Measurements from ENCODE around the gene RPL9.

Gene RPL9

GRCh38 chr4:39451423-39452023, 7.2 kb downstream of the RPL9 start:
- peak; percentile 30 for DNase-seq (ENCODE audit: low read depth)
- TF ChIP-seq POLR2A (IDR thresholded peaks at IDR 0.05; ENCODE audit: extremely low read depth, insufficient read length) (peak; percentile 19), MYC (IDR thresholded peaks at IDR 0.05; ENCODE audit: low read depth, low read length) (no peak)
- H3K4me3 ChIP-seq (ENCODE audit: low read depth, low read length), result no peak overlapping the region

GRCh38 chr4:39450618-39451017, 8.1 kb downstream of the RPL9 start:
- TF ChIP-seq CTCF (IDR thresholded peaks at IDR 0.05; ENCODE audit: low read depth, low read length) (no peak), POLR2A (IDR thresholded peaks at IDR 0.05; ENCODE audit: extremely low read depth, insufficient read length) (no peak), MYC (IDR thresholded peaks at IDR 0.05; ENCODE audit: low read depth, low read length) (no peak), MAX (IDR thresholded peaks at IDR 0.05; ENCODE audit: low read depth, low read length) (no peak)
- no peak for DNase-seq (ENCODE audit: low read depth)
- no peak overlapping the region for H3K4me3 ChIP-seq (ENCODE audit: low read depth, low read length)

GRCh38 chr4:39446842-39447573, 11.7 kb downstream of the RPL9 start:
- H3K4me3 ChIP-seq (ENCODE audit: low read depth, low read length), result no peak overlapping the region
- TF ChIP-seq CTCF (IDR thresholded peaks at IDR 0.05; ENCODE audit: low read depth, low read length) (no peak), MAX (IDR thresholded peaks at IDR 0.05; ENCODE audit: low read depth, low read length) (no peak), MYC (IDR thresholded peaks at IDR 0.05; ENCODE audit: low read depth, low read length) (no peak), POLR2A (IDR thresholded peaks at IDR 0.05; ENCODE audit: extremely low read depth, insufficient read length) (no peak)
- peak; percentile 25 for DNase-seq (ENCODE audit: low read depth)

GRCh38 chr4:39446483-39446841, 12.3 kb downstream of the RPL9 start:
- no peak for DNase-seq (ENCODE audit: low read depth)
- no peak overlapping the region for H3K4me3 ChIP-seq (ENCODE audit: low read depth, low read length)

GRCh38 chr4:39442998-39443397, 15.7 kb downstream of the RPL9 start:
- no peak overlapping the region for H3K4me3 ChIP-seq (ENCODE audit: low read depth, low read length)
- no peak for TF ChIP-seq MAX (IDR thresholded peaks at IDR 0.05; ENCODE audit: low read depth, low read length)
- TF ChIP-seq CTCF (IDR thresholded peaks at IDR 0.05; ENCODE audit: low read depth, low read length), result no peak
- no peak for TF ChIP-seq MYC (IDR thresholded peaks at IDR 0.05; ENCODE audit: low read depth, low read length)
- TF ChIP-seq POLR2A (IDR thresholded peaks at IDR 0.05; ENCODE audit: extremely low read depth, insufficient read length), result no peak
- no peak for DNase-seq (ENCODE audit: low read depth)

More at GRCh38 chr4:39446483-39446841, 12.3 kb downstream of the RPL9 start:
- no peak for TF ChIP-seq MYC (IDR thresholded peaks at IDR 0.05; ENCODE audit: low read depth, low read length)
- no peak for TF ChIP-seq CTCF (IDR thresholded peaks at IDR 0.05; ENCODE audit: low read depth, low read length)
- no peak for TF ChIP-seq POLR2A (IDR thresholded peaks at IDR 0.05; ENCODE audit: extremely low read depth, insufficient read length)
- TF ChIP-seq MAX (IDR thresholded peaks at IDR 0.05; ENCODE audit: low read depth, low read length), result no peak

GRCh38 chr4:39441593-39441992, 17.1 kb downstream of the RPL9 start:
- TF ChIP-seq MAX (IDR thresholded peaks at IDR 0.05; ENCODE audit: low read depth, low read length), result no peak
- DNase-seq (ENCODE audit: low read depth), result no peak
- H3K4me3 ChIP-seq (ENCODE audit: low read depth, low read length), result no peak overlapping the region
